ENCODE measurements around the gene SIGLEC5.

- TF ChIP-seq EZH2 (IDR thresholded peaks at IDR 0.05; ENCODE audit: borderline replicate concordance, low read depth, low read length, poor library complexity, severe bottlenecking), result no peak
- peak; percentile 30; the same call in 1 of the 2 replicates for TF ChIP-seq CTCF (conservative IDR thresholded peaks at IDR 0.05; ENCODE audit: low read depth, low read length)
Observed at GRCh38 chr19:51654783-51655182, 24.6 kb upstream of the SIGLEC5 start.

All from A673 (cell line).